GM10266 (cell line): Measurements from ENCODE around the gene ZNF136.

ENCODE experiments used
- DNase-seq: peaks from one replicate; pipeline ENCODE4 v3.0.0; 2012; ENCODE audit errors: extremely low spot score
- CTCF ChIP-seq: IDR thresholded peaks from 2 replicates; pipeline ENCODE4 v1.5.1; 2012; ENCODE audit warnings: mild to moderate bottlenecking, low read depth; ENCODE audit not compliant: control insufficient read depth, insufficient read depth; ENCODE audit errors: missing control alignments

Gene ZNF136

GRCh38 chr19:12194827-12195731 is 32.2 kb downstream of the ZNF136 start:
- DNase-seq: no peak
- no peak for TF ChIP-seq CTCF

- no peak for DNase-seq
- TF ChIP-seq CTCF: no peak
These were observed 35.2 kb downstream of the ZNF136 start for GRCh38 chr19:12198136-12198535.

GRCh38 chr19:12199757-12200419 is 37.0 kb downstream of the ZNF136 start:
- TF ChIP-seq CTCF: no peak
- DNase-seq: no peak

GRCh38 chr19:12202250-12202649 is 39.4 kb downstream of the ZNF136 start:
- no peak for DNase-seq

GRCh38 chr19:12205296-12205695 is 42.4 kb downstream of the ZNF136 start:
- no peak for TF ChIP-seq CTCF
- DNase-seq: no peak

More at GRCh38 chr19:12202250-12202649, 39.4 kb downstream of the ZNF136 start:
- peak; percentile 42 for TF ChIP-seq CTCF

- DNase-seq: no peak
- TF ChIP-seq CTCF: no peak
These were observed 45.3 kb downstream of the ZNF136 start for GRCh38 chr19:12208221-12208620.

- no peak for TF ChIP-seq CTCF
- no peak for DNase-seq
These were observed 54.4 kb downstream of the ZNF136 start for GRCh38 chr19:12217332-12217731.
